Measurements from ENCODE around the gene PKP1.
"Not testable (repeated sequence)": the region's sequence is repeated elsewhere in the genome, so short reads cannot be mapped to it uniquely, and the experiment has no call there.

Gene PKP1, protein sequence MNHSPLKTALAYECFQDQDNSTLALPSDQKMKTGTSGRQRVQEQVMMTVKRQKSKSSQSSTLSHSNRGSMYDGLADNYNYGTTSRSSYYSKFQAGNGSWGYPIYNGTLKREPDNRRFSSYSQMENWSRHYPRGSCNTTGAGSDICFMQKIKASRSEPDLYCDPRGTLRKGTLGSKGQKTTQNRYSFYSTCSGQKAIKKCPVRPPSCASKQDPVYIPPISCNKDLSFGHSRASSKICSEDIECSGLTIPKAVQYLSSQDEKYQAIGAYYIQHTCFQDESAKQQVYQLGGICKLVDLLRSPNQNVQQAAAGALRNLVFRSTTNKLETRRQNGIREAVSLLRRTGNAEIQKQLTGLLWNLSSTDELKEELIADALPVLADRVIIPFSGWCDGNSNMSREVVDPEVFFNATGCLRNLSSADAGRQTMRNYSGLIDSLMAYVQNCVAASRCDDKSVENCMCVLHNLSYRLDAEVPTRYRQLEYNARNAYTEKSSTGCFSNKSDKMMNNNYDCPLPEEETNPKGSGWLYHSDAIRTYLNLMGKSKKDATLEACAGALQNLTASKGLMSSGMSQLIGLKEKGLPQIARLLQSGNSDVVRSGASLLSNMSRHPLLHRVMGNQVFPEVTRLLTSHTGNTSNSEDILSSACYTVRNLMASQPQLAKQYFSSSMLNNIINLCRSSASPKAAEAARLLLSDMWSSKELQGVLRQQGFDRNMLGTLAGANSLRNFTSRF

DNA sequence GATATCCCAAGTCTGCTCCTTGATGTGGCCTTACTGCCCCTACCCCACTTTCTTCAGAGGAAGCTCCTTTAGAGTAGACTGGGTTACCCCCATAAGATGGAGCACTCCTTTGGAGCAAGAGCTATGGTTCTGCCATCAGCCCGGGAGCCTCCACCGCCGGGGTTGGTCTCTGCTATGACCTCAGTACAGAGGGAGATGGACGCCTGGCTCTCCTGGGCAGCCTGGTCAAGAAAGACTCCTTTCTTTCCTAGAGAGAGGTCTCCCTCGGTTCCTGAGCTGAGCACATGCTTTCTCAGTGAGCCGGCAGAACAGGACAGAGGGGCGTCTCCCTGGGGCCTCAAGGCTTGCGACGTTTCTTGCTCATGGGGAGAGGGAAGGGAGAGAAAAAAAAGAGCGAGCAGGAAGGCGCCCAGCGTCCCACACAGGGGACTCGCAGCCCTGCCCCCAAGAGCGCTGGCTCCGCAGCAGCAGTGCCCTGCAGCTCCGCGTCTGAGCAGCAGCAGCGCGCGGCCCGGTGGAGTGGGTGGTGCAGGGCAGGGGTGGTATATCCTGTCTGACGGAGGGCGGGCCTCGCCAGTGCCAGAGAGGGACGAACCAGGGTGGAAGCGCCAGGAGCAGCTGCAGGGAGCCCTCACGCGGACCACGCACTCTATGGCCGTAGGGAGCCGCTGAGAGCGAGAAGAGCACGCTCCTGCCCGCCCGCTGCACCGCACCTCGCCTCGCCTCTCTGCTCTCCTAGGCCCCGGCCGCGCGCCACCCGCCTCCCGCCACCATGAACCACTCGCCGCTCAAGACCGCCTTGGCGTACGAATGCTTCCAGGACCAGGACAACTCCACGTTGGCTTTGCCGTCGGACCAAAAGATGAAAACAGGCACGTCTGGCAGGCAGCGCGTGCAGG is at the start of gene PKP1:
Gene PKP1 (plus strand): TSS at position 576 of the 899 bp plus-strand sequence. CDS start 197 bp downstream, at position 773.
- DNase-seq, result peak in 2 of 56 donors; percentile 6 to 14

- not testable (repeated sequence) for DNase-seq
Measured at GRCh38 chr1:201239646-201240045, 43.7 kb upstream of the PKP1 start.

DNA sequence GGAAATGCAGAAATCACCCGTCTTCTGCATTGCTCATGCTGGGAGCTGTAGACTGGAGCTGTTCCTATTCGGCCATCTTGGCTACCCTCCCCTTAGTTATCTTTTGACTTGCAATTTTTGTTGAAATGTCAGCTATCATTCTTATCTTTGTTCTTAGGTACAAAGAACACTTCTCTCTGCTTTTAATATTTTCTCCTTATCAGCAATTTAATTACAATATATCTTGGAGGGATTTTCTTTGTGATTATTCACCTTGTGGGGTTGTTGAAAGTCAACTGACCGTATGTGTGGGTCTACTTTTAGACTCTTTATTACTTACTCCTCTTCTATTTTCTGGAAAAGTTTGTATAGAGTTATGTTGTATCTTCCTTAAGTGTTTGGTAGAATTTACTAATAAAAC is 43.1 kb upstream of the PKP1 start:
- DNase-seq, result no peak

GRCh38 chr1:201241736-201242135 is 41.6 kb upstream of the PKP1 start:
- no peak for DNase-seq

DNA sequence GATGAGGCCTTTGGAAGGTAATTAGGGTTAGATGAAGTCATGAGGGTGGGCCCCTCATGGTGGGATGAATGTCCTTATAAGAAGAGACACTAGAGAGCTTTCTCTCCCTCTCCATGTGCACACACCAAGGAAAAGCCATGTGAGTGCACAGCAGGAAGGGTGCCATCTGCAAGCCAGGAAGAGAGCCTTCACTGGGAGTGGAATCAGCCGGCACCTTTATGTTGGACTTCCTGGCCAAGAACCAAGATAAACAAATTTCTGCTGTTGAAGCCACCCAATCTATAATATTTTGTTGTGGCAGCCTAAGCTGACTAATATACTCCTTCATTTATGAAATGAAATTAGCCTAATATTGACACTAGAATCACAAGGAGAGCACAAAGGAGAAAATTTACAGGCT is 38.2 kb upstream of the PKP1 start:
- no peak for DNase-seq

DNA sequence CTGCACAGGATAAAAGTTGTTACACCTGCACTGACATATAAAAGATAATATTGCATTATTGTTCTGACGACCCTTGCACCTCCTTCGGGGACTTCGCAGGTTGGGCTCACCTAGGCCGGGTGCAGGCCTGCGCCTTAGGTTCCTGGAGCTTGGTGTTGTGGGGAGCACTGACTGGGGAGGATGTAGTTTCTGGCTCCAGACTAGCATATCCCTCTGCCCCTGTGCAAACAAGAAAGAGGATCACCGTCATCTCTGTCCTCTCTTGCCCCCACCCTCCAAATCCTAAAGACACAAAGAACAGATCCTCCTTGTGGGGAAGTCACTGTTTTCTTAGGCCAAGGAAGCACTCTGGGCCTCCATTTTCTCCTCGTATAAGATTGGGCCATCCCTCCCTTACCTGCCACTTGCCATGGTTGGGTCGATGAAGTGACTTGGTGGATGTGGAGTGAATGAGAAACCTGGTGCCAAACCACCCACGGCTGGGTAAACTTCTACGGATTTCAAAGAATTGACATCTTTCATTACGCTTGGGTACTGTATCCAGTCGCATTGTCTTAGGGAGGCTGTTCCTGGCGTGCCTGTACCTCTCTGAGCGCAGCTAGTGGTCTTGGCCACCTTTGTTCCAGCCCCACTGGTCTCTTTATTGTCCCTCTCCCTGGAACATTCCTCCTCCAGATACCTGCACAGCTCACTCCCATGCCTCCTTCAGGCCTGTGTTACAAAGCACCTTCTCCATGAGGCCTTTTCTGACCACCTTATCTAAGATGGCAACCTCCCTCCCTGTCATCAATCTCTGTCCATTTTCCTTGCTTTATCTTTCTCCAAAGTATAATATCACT is 34.4 kb upstream of the PKP1 start:
- DNase-seq, result no peak

GRCh38 chr1:201250326-201251011 is 32.8 kb upstream of the PKP1 start:
- DNase-seq, result peak in 1 of 56 donors; percentile 19

- no peak for DNase-seq
Measured at GRCh38 chr1:201251411-201251810, 31.9 kb upstream of the PKP1 start.

DNA sequence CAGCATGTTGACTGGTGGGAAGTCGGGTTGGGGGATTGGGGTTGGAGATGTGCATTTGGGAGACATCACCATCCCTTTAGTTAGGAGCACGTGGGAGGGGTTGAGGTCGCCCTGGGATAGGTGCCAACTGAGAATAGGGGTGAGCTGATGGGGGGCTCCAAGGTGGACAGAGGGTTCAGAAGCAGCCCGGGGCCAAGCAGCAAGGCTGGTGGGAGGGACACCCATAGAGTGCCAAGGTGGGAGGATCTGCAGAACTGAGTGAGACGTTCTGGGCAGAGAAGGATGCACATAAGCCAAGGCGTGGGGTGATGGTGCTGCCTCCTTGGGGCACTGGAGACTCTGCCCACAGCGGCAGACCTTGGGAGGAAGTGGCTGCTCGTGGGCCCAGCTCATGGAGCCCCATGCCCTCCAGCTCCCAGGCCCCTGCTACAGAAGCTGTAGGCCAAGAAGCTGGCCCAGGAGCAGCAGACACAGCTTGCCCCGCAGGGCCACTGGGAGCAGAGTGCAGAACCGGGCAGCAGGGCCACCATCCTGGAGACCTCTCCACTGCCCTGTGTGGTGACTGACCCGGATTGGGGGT is 31.4 kb upstream of the PKP1 start:
- DNase-seq, result no peak

GRCh38 chr1:201252944-201253371 is 30.3 kb upstream of the PKP1 start:
- DNase-seq, result no peak

- no peak for DNase-seq
Measured at GRCh38 chr1:201253411-201253810, 29.9 kb upstream of the PKP1 start.

- no peak for DNase-seq
Measured at GRCh38 chr1:201253906-201254624, 29.2 kb upstream of the PKP1 start.

DNA sequence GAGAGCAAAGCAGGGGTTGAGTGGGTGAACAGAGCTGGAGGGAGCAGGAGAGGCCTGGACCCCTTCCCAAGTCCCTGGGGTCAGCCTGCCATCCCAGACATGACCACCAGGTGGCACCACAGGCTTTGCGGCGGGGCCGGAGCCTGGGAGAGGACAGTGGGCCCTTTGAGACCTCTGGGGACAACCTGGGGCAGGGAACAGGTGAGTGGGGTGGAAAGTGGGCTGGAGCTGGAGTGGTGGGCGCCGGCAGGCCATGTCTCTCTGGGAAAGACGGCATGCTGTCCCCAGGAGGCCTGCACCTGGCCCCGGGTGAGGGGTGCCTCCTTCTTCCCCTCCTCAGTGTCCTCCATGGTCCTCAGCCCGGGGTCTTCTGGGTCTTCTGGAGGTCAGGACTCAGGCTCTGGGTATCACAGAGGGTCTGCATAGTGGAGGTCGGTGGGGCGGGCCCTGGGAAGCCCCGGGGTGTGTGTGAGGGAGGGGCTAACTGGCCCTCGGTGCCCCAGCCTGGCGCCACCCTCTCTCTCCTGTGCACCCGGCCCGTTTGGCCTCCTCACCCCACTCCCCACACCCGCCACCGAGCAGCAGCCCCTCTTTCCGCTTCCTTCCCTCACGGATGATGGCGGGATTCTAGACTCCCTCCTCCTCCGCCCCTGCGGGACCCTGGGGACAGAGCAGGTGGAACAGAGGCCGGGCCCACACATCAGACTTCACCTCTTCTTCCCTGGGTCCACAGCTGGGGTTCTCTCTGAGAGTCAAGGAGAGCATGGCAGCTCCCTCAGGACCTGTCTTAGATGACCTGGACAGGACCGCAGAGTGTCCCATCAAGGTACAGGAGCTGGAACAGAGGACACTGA is 28.5 kb upstream of the PKP1 start:
- DNase-seq, result peak in 28 of 56 donors; percentile 8 to 73 (median 36)

GRCh38 chr1:201255479-201256362 is 27.6 kb upstream of the PKP1 start:
- no peak for DNase-seq

DNA sequence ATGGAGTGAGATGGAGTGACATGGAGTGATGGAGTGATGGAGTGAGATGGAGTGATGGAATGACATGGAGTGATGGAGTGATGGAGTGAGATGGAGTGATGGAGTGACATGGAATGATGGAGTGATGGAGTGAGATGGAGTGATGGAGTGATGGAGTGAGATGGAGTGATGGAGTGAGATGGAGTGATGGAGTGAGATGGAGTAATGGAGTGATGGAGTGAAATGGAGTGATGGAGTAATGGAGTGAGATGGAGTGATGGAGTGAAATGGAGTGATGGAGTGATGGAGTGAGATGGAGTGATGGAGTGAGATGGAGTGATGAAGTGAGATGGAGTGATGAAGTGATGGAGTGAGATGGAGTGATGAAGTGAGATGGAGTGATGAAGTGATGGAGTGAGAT is 25.2 kb upstream of the PKP1 start:
- not testable (repeated sequence) for DNase-seq

- DNase-seq, result no peak
Measured at GRCh38 chr1:201258763-201259230, 24.5 kb upstream of the PKP1 start.
